A549 (cell line): Measurements from ENCODE around the gene MRPL9.

Source experiments
- CBX8 ChIP-seq: fragments of 200-600 bp; sonication (generic); IDR thresholded peaks from 2 replicates; pipeline ENCODE4 v1.6.1; 2016
- EP300 ChIP-seq, 2 experiments: fragments of >200 bp; sonication (Bioruptor Twin); formaldehyde crosslinking; IDR thresholded peaks; 2 replicates in 1 of 2; 3 replicates in 1 of 2; pipeline ENCODE4 v1.6.1; 2016 to 2017
- KDM5A ChIP-seq: fragments of 200-600 bp; sonication (generic); IDR thresholded peaks from 2 replicates; pipeline ENCODE4 v1.6.1; 2016; ENCODE audit warnings: antibody characterized with exemption, mild to moderate bottlenecking
- MAFK ChIP-seq: fragments of 450-650 bp; IDR thresholded peaks from 2 replicates; pipeline ENCODE4 v1.6.1; 2014; ENCODE audit not compliant: partially characterized antibody
- PHF8 ChIP-seq: fragments of 200-600 bp; sonication (generic); IDR thresholded peaks from 2 replicates; pipeline ENCODE4 v1.6.1; 2016; ENCODE audit warnings: low read depth, mild to moderate bottlenecking, antibody characterized with exemption, moderate library complexity, borderline replicate concordance
- POLR2A ChIP-seq: IDR thresholded peaks from 2 replicates; pipeline ENCODE4 v1.6.1; 2012; ENCODE audit warnings: mild to moderate bottlenecking, low read length
- TF ChIP-seq, protein P1 (sequence below): fragments of >200 bp; sonication (Bioruptor Twin); formaldehyde crosslinking; IDR thresholded peaks from 3 replicates; pipeline ENCODE4 v1.5.1; 2016
- TF ChIP-seq, protein P2 (sequence below): fragments of 200-600 bp; sonication (generic); IDR thresholded peaks from 2 replicates; pipeline ENCODE4 v1.6.1; 2016; ENCODE audit warnings: antibody characterized with exemption, mild to moderate bottlenecking, moderate library complexity
- TF ChIP-seq, protein P3 (sequence below): fragments of 450-650 bp; IDR thresholded peaks from 2 replicates; pipeline ENCODE4 v1.6.1; 2014; ENCODE audit warnings: antibody characterized with exemption
- TF ChIP-seq, protein P4 (sequence below): IDR thresholded peaks from 2 replicates; pipeline ENCODE4 v1.6.1; 2012

DNA sequence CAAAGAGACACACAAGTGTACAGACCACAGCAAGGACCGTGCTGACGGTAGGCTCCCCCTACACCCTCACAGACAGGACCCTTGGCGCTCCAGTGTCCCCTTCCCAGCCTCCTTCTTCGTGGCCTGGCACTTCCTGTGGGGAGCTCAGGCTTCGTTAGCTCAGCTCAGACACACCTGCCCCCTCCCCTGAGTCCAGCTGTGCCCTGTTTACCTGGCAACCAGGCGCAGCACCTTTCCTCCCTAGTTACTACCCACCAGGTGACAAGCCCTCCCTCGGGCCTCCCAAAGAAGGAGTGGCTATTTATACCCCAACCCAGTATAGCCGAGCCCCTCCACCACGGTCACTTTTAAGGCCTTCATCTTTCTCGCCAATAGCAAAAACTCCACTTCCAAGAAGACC, 51.3 kb downstream of the MRPL9 start:
- TF ChIP-seq, protein P1, sequence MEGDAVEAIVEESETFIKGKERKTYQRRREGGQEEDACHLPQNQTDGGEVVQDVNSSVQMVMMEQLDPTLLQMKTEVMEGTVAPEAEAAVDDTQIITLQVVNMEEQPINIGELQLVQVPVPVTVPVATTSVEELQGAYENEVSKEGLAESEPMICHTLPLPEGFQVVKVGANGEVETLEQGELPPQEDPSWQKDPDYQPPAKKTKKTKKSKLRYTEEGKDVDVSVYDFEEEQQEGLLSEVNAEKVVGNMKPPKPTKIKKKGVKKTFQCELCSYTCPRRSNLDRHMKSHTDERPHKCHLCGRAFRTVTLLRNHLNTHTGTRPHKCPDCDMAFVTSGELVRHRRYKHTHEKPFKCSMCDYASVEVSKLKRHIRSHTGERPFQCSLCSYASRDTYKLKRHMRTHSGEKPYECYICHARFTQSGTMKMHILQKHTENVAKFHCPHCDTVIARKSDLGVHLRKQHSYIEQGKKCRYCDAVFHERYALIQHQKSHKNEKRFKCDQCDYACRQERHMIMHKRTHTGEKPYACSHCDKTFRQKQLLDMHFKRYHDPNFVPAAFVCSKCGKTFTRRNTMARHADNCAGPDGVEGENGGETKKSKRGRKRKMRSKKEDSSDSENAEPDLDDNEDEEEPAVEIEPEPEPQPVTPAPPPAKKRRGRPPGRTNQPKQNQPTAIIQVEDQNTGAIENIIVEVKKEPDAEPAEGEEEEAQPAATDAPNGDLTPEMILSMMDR, result no peak
- TF ChIP-seq, protein P2, sequence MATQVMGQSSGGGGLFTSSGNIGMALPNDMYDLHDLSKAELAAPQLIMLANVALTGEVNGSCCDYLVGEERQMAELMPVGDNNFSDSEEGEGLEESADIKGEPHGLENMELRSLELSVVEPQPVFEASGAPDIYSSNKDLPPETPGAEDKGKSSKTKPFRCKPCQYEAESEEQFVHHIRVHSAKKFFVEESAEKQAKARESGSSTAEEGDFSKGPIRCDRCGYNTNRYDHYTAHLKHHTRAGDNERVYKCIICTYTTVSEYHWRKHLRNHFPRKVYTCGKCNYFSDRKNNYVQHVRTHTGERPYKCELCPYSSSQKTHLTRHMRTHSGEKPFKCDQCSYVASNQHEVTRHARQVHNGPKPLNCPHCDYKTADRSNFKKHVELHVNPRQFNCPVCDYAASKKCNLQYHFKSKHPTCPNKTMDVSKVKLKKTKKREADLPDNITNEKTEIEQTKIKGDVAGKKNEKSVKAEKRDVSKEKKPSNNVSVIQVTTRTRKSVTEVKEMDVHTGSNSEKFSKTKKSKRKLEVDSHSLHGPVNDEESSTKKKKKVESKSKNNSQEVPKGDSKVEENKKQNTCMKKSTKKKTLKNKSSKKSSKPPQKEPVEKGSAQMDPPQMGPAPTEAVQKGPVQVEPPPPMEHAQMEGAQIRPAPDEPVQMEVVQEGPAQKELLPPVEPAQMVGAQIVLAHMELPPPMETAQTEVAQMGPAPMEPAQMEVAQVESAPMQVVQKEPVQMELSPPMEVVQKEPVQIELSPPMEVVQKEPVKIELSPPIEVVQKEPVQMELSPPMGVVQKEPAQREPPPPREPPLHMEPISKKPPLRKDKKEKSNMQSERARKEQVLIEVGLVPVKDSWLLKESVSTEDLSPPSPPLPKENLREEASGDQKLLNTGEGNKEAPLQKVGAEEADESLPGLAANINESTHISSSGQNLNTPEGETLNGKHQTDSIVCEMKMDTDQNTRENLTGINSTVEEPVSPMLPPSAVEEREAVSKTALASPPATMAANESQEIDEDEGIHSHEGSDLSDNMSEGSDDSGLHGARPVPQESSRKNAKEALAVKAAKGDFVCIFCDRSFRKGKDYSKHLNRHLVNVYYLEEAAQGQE, result no peak
- TF ChIP-seq PHF8, result no peak
- no peak for TF ChIP-seq EP300 (IDR thresholded peaks at IDR 0.05)
- TF ChIP-seq KDM5A, result no peak
- TF ChIP-seq CBX8, result no peak
- TF ChIP-seq POLR2A, result no peak
- TF ChIP-seq MAFK, result no peak
- TF ChIP-seq, protein P3, sequence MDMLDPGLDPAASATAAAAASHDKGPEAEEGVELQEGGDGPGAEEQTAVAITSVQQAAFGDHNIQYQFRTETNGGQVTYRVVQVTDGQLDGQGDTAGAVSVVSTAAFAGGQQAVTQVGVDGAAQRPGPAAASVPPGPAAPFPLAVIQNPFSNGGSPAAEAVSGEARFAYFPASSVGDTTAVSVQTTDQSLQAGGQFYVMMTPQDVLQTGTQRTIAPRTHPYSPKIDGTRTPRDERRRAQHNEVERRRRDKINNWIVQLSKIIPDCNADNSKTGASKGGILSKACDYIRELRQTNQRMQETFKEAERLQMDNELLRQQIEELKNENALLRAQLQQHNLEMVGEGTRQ, result no peak
- TF ChIP-seq, protein P4, sequence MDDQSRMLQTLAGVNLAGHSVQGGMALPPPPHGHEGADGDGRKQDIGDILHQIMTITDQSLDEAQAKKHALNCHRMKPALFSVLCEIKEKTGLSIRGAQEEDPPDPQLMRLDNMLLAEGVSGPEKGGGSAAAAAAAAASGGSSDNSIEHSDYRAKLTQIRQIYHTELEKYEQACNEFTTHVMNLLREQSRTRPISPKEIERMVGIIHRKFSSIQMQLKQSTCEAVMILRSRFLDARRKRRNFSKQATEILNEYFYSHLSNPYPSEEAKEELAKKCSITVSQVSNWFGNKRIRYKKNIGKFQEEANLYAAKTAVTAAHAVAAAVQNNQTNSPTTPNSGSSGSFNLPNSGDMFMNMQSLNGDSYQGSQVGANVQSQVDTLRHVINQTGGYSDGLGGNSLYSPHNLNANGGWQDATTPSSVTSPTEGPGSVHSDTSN, result no peak
